ENCODE measurements around the gene ANXA4.

DNA sequence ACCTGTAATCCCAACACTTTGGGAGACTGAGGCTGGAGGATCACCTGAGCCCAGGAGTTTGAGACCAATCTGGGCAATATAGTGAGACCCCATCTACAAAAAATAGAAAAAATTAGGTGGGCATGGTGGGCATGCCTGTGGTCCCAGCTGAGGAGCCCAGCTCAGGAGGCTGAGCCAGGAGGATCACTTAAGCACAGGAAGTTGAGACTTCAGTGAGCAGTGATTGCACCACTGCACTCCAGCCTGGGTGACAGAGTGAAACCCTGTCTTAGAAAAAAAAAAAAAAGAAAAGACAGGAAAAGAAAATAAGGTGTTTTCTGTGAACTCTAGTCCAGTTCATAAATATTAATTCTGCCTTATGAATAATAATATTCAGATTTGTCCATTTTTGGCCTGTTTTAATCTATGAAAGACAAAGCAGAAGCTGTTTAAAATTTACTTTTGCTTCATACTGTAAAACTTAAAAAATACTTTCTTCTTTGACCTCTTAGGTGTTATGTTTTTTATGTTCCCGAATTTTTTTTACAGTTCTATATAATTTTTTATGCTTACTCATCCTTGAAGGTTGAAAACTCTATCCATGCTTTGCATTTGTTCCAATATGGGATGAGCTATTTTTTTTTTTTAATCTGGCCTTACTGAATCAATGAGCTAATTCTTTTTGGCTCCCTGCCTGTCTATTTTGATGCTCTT, 8.4 kb upstream of the ANXA4 start:
- TF ChIP-seq, protein P1, sequence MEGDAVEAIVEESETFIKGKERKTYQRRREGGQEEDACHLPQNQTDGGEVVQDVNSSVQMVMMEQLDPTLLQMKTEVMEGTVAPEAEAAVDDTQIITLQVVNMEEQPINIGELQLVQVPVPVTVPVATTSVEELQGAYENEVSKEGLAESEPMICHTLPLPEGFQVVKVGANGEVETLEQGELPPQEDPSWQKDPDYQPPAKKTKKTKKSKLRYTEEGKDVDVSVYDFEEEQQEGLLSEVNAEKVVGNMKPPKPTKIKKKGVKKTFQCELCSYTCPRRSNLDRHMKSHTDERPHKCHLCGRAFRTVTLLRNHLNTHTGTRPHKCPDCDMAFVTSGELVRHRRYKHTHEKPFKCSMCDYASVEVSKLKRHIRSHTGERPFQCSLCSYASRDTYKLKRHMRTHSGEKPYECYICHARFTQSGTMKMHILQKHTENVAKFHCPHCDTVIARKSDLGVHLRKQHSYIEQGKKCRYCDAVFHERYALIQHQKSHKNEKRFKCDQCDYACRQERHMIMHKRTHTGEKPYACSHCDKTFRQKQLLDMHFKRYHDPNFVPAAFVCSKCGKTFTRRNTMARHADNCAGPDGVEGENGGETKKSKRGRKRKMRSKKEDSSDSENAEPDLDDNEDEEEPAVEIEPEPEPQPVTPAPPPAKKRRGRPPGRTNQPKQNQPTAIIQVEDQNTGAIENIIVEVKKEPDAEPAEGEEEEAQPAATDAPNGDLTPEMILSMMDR (IDR thresholded peaks at IDR 0.05; ENCODE audit: low read length), result no peak
- no peak for TF ChIP-seq EZH2 (IDR thresholded peaks at IDR 0.05; ENCODE audit: borderline replicate concordance, low read length)

All from OCI-LY1 (cell line).